ENCODE data around the gene OR56A5.

- TF ChIP-seq CTCF (tag by site-specific recombination; IDR thresholded peaks at IDR 0.05): no peak
- no peak for TF ChIP-seq ZNF155 (tag by site-specific recombination; IDR thresholded peaks at IDR 0.05)
- TF ChIP-seq PRDM10 (tag by site-specific recombination; IDR thresholded peaks at IDR 0.05): no peak
- TF ChIP-seq ZNF747 (tag by site-specific recombination; IDR thresholded peaks at IDR 0.05): no peak
- no peak for TF ChIP-seq ZNF280C (tag by site-specific recombination; IDR thresholded peaks at IDR 0.05)
- TF ChIP-seq HOXA7 (CRISPR knock-in tag; IDR thresholded peaks at IDR 0.05; ENCODE audit: borderline replicate concordance): no peak
- TF ChIP-seq ZNF148 (tag by site-specific recombination; IDR thresholded peaks at IDR 0.05; ENCODE audit: borderline replicate concordance): no peak
- TF ChIP-seq TCF7L2 (IDR thresholded peaks at IDR 0.05; ENCODE audit: borderline replicate concordance, low read depth, low read length): no peak
- no peak for TF ChIP-seq ZNF624 (tag by site-specific recombination; IDR thresholded peaks at IDR 0.05)
- TF ChIP-seq ZSCAN18 (tag by site-specific recombination; IDR thresholded peaks at IDR 0.05): no peak
- no peak for TF ChIP-seq ZNF664 (tag by site-specific recombination; IDR thresholded peaks at IDR 0.05)
These were observed 37.2 kb downstream of the OR56A5 start for GRCh38 chr11:5931061-5931460.

Data from HEK293 (cell line).